ENCODE measurements around the gene ATG7. TPM values are rescaled to one million over a fixed set of nuclear protein-coding genes. Genes with fewer than 3 reads are reported as not detected.

The ATG7 gene
- total RNA-seq, 1 experiment from 2014 or later: 29.3 TPM

- no peak overlapping the region for H3K4me2 ChIP-seq (ENCODE audit: low read length)
- no peaks in the 10 kb centered on the region; a peak in 1 of 4 replicates for H3K4me1 ChIP-seq (ENCODE audit: control insufficient read depth in 1 of 2, insufficient read depth in 2 of 2, low read length in 2 of 2)
- intact Hi-C loops (cut with micrococcal nuclease): no loop called here
- H3K9ac ChIP-seq (ENCODE audit: low read length): no peak overlapping the region
- no peaks in the 10 kb centered on the region; a peak in 1 of 4 replicates for H3K36me3 ChIP-seq (ENCODE audit: control insufficient read depth in 1 of 2, insufficient read depth in 2 of 2, low read length in 2 of 2)
- ChIA-PET POLR2A (no interaction called here), CTCF (no interaction called here), RAD21 (ENCODE audit: low non-redundant PET in 1 of 2, low total read pairs in 2 of 2, uncharacterized antibody in 2 of 2, unreplicated experiment in 2 of 2) (no interaction called here)
- H3K27ac ChIP-seq (ENCODE audit: low read depth, low read length): no peak overlapping the region
- BruUV-seq (replicated peaks): no TSS peak
- TF ChIP-seq ZNF274 (IDR thresholded peaks at IDR 0.05; ENCODE audit: low read depth, low read length) (no peak), CEBPB (IDR thresholded peaks at IDR 0.05; ENCODE audit: low read depth) (no peak), JUND (IDR thresholded peaks at IDR 0.05) (no peak), ATF3 (IDR thresholded peaks at IDR 0.05) (no peak), ZFX (IDR thresholded peaks at IDR 0.05) (no peak), CBX3 (IDR thresholded peaks at IDR 0.05; ENCODE audit: low read depth) (no peak), EZH2 (IDR thresholded peaks at IDR 0.05) (no peak), SRF (IDR thresholded peaks at IDR 0.05; ENCODE audit: low read depth) (no peak), TCF7L2 (IDR thresholded peaks at IDR 0.05; ENCODE audit: borderline replicate concordance, extremely low read depth, insufficient read depth, insufficient read length) (no peak), SP1 (IDR thresholded peaks at IDR 0.05; ENCODE audit: low read depth) (no peak)
- TF ChIP-seq, protein P1, sequence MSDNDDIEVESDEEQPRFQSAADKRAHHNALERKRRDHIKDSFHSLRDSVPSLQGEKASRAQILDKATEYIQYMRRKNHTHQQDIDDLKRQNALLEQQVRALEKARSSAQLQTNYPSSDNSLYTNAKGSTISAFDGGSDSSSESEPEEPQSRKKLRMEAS (IDR thresholded peaks at IDR 0.05): no peak
- 0 out of 2 replicates have a peak, but pooled peaks cover 3% of the 10 kb centered on the region for H3K79me2 ChIP-seq (ENCODE audit: insufficient read depth, low read length)
- peaks cover 7% of the 10 kb centered on the region; the same call in 1 of the 2 replicates for H4K20me1 ChIP-seq (ENCODE audit: insufficient read depth)
- no peak overlapping the region for H2AFZ ChIP-seq (ENCODE audit: low read depth, low read length, poor library complexity, severe bottlenecking)
- ATAC-seq (no peak), DNase-seq (ENCODE audit: low read depth, low spot score) (no peak)
- no peak overlapping the region for H3K4me3 ChIP-seq (replicated peaks in 1 of 2; ENCODE audit: low read depth in 1 of 2, low read length in 2 of 2)
- no peaks in the 10 kb centered on the region for H3K27me3 ChIP-seq (ENCODE audit: insufficient read depth, low read length)
- H3K9me3 ChIP-seq (ENCODE audit: control insufficient read depth in 1 of 2, insufficient read depth in 1 of 2, low read depth in 1 of 2, low read length in 2 of 2): no peaks in the 10 kb centered on the region
- no peaks in the 10 kb centered on the region for H3K9me2 ChIP-seq (ENCODE audit: insufficient read depth)
These were observed 288.5 kb downstream of the ATG7 start for GRCh38 chr3:11560746-11561145.

DNA sequence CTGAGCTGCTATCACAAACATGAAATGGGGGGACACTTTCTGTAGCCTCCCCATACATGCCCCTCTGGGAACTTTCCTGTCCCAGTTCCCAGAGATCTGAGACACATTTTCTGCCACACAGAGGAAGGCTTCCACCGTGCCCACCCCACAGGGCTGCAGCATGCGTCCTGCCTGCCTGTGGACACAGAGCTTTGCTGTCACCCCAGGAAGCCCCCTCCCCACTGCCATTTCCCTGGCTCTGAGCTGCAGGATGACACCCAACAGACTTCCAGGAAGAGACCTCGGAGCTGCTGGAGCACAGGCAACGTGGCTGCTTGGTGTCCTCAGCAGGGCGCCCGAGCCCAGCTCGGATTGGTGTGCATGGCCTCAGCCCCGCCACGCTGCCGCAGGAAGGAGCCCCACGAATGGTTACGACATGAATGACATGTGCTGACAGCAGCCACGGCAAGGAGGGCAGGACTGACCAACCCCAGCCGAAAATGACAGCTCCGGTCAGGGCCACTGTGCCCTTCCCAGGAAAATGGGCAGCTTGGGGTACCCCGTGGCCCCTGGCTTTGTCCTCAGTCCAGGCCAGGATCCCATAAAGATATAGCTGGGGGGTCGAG, 290.2 kb downstream of the ATG7 start:
- no peaks in the 10 kb centered on the region; a peak in 1 of 4 replicates for H3K36me3 ChIP-seq (ENCODE audit: control insufficient read depth in 1 of 2, insufficient read depth in 2 of 2, low read length in 2 of 2)
- intact Hi-C loops (cut with micrococcal nuclease): no loop called here
- no peaks in the 10 kb centered on the region for H3K27me3 ChIP-seq (ENCODE audit: insufficient read depth, low read length)
- ChIA-PET CTCF (no interaction called here), RAD21 (ENCODE audit: low non-redundant PET in 1 of 2, low total read pairs in 2 of 2, uncharacterized antibody in 2 of 2, unreplicated experiment in 2 of 2) (interaction anchor here in 1 of 2 experiments (0.7 kb wide), 1 partner anchor 183 kb away, joined by 4 read pairs; no protein-coding TSS in a partner anchor), POLR2A (no interaction called here)
- H2AFZ ChIP-seq (ENCODE audit: low read depth, low read length, poor library complexity, severe bottlenecking): no peak overlapping the region
- H3K9me2 ChIP-seq (ENCODE audit: insufficient read depth): no peaks in the 10 kb centered on the region
- H3K4me1 ChIP-seq (ENCODE audit: control insufficient read depth in 1 of 2, insufficient read depth in 2 of 2, low read length in 2 of 2): peaks cover 1 to 4% of the 10 kb centered on the region in 2 experiments
- H4K20me1 ChIP-seq (ENCODE audit: insufficient read depth): peaks cover 7% of the 10 kb centered on the region; the same call in 1 of the 2 replicates
- DNase-seq (ENCODE audit: low read depth, low spot score): no peak
- no peak overlapping the region for H3K27ac ChIP-seq (ENCODE audit: low read depth, low read length)
- BruUV-seq (replicated peaks): no TSS peak
- H3K4me2 ChIP-seq (ENCODE audit: low read length): no peak overlapping the region
- no peaks in the 10 kb centered on the region for H3K9me3 ChIP-seq (ENCODE audit: control insufficient read depth in 1 of 2, insufficient read depth in 1 of 2, low read depth in 1 of 2, low read length in 2 of 2)
- H3K79me2 ChIP-seq (ENCODE audit: insufficient read depth, low read length): peaks cover 3% of the 10 kb centered on the region; the same call in 1 of the 2 replicates
- no peak overlapping the region for H3K4me3 ChIP-seq (replicated peaks in 1 of 2; ENCODE audit: low read depth in 1 of 2, low read length in 2 of 2)
- ATAC-seq: no peak
- no peak overlapping the region for H3K9ac ChIP-seq (ENCODE audit: low read length)
- TF ChIP-seq POLR2A (IDR thresholded peaks at IDR 0.05; ENCODE audit: borderline replicate concordance, extremely low read depth, insufficient read depth, insufficient read length) (no peak), POLR2AphosphoS5 (IDR thresholded peaks at IDR 0.05; ENCODE audit: low read depth, low read length) (no peak), EZH2phosphoT487 (IDR thresholded peaks at IDR 0.05; ENCODE audit: borderline replicate concordance) (no peak), SRF (IDR thresholded peaks at IDR 0.05; ENCODE audit: low read depth) (no peak), SP1 (IDR thresholded peaks at IDR 0.05; ENCODE audit: low read depth) (no peak), ZBTB33 (IDR thresholded peaks at IDR 0.05; ENCODE audit: extremely low read depth, insufficient replicate concordance, low read length) (no peak), ZNF274 (IDR thresholded peaks at IDR 0.05; ENCODE audit: low read depth, low read length) (no peak), CEBPB (IDR thresholded peaks at IDR 0.05; ENCODE audit: low read depth) (no peak), TCF7L2 (IDR thresholded peaks at IDR 0.05; ENCODE audit: borderline replicate concordance, extremely low read depth, insufficient read depth, insufficient read length) (no peak), JUND (IDR thresholded peaks at IDR 0.05) (no peak)
- TF ChIP-seq, protein P2, sequence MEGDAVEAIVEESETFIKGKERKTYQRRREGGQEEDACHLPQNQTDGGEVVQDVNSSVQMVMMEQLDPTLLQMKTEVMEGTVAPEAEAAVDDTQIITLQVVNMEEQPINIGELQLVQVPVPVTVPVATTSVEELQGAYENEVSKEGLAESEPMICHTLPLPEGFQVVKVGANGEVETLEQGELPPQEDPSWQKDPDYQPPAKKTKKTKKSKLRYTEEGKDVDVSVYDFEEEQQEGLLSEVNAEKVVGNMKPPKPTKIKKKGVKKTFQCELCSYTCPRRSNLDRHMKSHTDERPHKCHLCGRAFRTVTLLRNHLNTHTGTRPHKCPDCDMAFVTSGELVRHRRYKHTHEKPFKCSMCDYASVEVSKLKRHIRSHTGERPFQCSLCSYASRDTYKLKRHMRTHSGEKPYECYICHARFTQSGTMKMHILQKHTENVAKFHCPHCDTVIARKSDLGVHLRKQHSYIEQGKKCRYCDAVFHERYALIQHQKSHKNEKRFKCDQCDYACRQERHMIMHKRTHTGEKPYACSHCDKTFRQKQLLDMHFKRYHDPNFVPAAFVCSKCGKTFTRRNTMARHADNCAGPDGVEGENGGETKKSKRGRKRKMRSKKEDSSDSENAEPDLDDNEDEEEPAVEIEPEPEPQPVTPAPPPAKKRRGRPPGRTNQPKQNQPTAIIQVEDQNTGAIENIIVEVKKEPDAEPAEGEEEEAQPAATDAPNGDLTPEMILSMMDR (IDR thresholded peaks at IDR 0.05 in 2 of 3, conservative IDR thresholded peaks at IDR 0.05 in 1 of 3; ENCODE audit: borderline replicate concordance in 1 of 3, insufficient read depth in 1 of 3, low read depth in 2 of 3, low read length in 2 of 3): no peak

Measured in HCT116 (cell line).